Tibial nerve (tissue), 4 donors: Measurements from ENCODE around the gene TMTC1. TPM values are rescaled to one million over a fixed set of nuclear protein-coding genes. Genes with fewer than 3 reads are reported as not detected.

Experiments used
- DNase-seq, 2 donors: peaks; one replicate each; pipeline ENCODE4 v3.0.0-alpha.2; 2019; ENCODE audit warnings: low spot score in 2 of 2
- H3K27ac ChIP-seq, 4 donors: fragments of 200-600 bp; sonication (generic) in 3 of 4; one replicate each; pipeline ENCODE4 v1.5.1; 2017 to 2019; ENCODE audit warnings: mild to moderate bottlenecking in 1 of 4
- H3K27me3 ChIP-seq, 2 donors: fragments of 200-600 bp; sonication (generic) in 1 of 2; one replicate each; pipeline versions ENCODE4 v1.5.1 to v1.6.0; 2017 to 2019
- H3K36me3 ChIP-seq, 3 donors: fragments of 200-600 bp; sonication (generic); one replicate each; pipeline ENCODE4 v1.5.1; 2018 to 2019
- H3K4me1 ChIP-seq, 4 donors: fragments of 200-600 bp; sonication (generic) in 3 of 4; one replicate each; pipeline ENCODE4 v1.5.1; 2017 to 2019
- H3K4me3 ChIP-seq, 4 donors: fragments of 200-600 bp; sonication (generic) in 3 of 4; one replicate each; pipeline ENCODE4 v1.5.1; 2017 to 2019; ENCODE audit warnings: mild to moderate bottlenecking in 1 of 4, moderate library complexity in 1 of 4
- H3K9me3 ChIP-seq, 4 donors: fragments of 200-600 bp; sonication (generic) in 3 of 4; one replicate each; pipeline ENCODE4 v1.5.1; 2017 to 2019
- EP300 ChIP-seq, 2 donors: sonication (generic); formaldehyde crosslinking; IDR thresholded peaks; one replicate each; pipeline ENCODE4 v1.6.1; 2017; ENCODE audit warnings: antibody characterized with exemption in 2 of 2, mild to moderate bottlenecking in 1 of 2
- POLR2A ChIP-seq, 2 donors: fragments of 450-650 bp; IDR thresholded peaks; one replicate each; pipeline ENCODE4 v1.6.1; 2017; ENCODE audit warnings: antibody characterized with exemption in 2 of 2, mild to moderate bottlenecking in 2 of 2, moderate library complexity in 2 of 2
- WGBS, 2 donors: methylation state at CpG; one replicate each; pipeline ENCODE4 v1.1.5; 2018; 5-methylcytosine and 5-hydroxymethylcytosine counted together
- total RNA-seq, 4 donors: library from RNA; depleted of rRNA; stranded (reverse); fragments of >200 nt; gene quantifications; one replicate each; pipeline ENCODE4 v1.1.0, GENCODE V29; 2016
- TF ChIP-seq, protein P1 (sequence below), 5 experiments: fragments of 200-600 bp in 3 of 5; fragments of 450-650 bp in 2 of 5; sonication (generic) in 3 of 5; IDR thresholded peaks; one replicate each; pipeline ENCODE4 v1.5.1; 2016 to 2019; ENCODE audit warnings: antibody characterized with exemption in 5 of 5, mild to moderate bottlenecking in 3 of 5, moderate library complexity in 2 of 5

The TMTC1 gene
- total RNA-seq, 4 donors from 2014 or later: 111 to 207 (median 144) TPM

DNA sequence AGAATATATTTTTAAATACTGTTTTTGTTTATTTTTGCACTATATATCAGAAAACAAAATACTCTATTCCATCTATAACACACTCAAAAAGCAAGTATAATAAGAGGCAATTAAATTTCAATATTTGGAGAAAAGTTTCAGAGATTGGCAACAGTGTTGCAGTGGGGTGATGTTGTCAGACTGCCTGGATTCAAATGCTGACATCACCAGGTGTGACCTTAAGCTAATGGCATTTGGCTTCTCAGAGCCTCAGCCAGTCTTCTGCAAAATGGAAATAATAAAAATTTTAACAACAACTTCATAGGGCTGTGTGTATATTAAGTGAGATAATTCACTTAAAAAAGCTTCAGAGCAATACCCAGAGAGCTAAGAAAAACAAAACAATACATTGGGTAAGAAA lies 74.7 kb downstream of the TMTC1 start:
- H3K27me3 ChIP-seq: no peaks in the 10 kb centered on the region
- H3K9me3 ChIP-seq: no peaks in the 10 kb centered on the region
- no peak for DNase-seq
- H3K36me3 ChIP-seq: no peaks in the 10 kb centered on the region
- H3K4me1 ChIP-seq: peaks cover 0 to 46% (median 6%) of the 10 kb centered on the region in 4 donors
- no peak overlapping the region for H3K27ac ChIP-seq
- no peak for TF ChIP-seq EP300 (IDR thresholded peaks at IDR 0.05)
- no peak for TF ChIP-seq POLR2A (IDR thresholded peaks at IDR 0.05)
- TF ChIP-seq, protein P1, sequence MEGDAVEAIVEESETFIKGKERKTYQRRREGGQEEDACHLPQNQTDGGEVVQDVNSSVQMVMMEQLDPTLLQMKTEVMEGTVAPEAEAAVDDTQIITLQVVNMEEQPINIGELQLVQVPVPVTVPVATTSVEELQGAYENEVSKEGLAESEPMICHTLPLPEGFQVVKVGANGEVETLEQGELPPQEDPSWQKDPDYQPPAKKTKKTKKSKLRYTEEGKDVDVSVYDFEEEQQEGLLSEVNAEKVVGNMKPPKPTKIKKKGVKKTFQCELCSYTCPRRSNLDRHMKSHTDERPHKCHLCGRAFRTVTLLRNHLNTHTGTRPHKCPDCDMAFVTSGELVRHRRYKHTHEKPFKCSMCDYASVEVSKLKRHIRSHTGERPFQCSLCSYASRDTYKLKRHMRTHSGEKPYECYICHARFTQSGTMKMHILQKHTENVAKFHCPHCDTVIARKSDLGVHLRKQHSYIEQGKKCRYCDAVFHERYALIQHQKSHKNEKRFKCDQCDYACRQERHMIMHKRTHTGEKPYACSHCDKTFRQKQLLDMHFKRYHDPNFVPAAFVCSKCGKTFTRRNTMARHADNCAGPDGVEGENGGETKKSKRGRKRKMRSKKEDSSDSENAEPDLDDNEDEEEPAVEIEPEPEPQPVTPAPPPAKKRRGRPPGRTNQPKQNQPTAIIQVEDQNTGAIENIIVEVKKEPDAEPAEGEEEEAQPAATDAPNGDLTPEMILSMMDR (IDR thresholded peaks at IDR 0.05): no peak
- no peak overlapping the region for H3K4me3 ChIP-seq

DNA sequence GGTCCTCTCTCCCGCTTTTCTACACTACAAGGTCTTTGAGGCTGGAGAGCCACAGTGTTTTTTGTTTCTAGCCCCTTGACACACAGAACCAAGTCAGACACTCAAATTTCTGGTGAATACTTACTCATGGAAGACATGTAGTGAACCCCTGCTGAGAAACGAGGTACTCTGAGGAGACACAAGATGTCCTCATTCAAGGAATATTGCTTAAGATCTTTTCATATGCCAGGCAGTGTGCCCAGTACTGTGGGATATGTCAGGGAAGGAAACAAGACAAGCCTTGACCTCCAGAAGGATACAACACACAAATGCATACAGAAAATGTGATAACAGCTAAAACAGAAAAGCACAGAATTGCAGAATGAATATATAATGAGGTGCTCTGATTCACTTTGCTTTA lies 75.9 kb downstream of the TMTC1 start:
- no peak overlapping the region for H3K4me3 ChIP-seq
- no peaks in the 10 kb centered on the region for H3K27me3 ChIP-seq
- DNase-seq: no peak
- TF ChIP-seq POLR2A (IDR thresholded peaks at IDR 0.05): no peak
- TF ChIP-seq EP300 (IDR thresholded peaks at IDR 0.05): no peak
- TF ChIP-seq, protein P1 (IDR thresholded peaks at IDR 0.05): no peak
- no peak overlapping the region for H3K27ac ChIP-seq
- H3K9me3 ChIP-seq: no peaks in the 10 kb centered on the region
- no peaks in the 10 kb centered on the region for H3K36me3 ChIP-seq
- peaks cover 0 to 34% (median 2%) of the 10 kb centered on the region in 4 donors for H3K4me1 ChIP-seq
- 76 to 82% methylated on average over 2 of the region's 2 CpGs for WGBS, 2 donors

GRCh38 chr12:29706311-29706710 lies 77.4 kb downstream of the TMTC1 start:
- no peak overlapping the region for H3K27ac ChIP-seq
- peaks cover 0 to 26% (median 2%) of the 10 kb centered on the region in 4 donors for H3K4me1 ChIP-seq
- WGBS, 2 donors: 46 to 54% methylated on average over 2 of the region's 2 CpGs
- H3K9me3 ChIP-seq: no peaks in the 10 kb centered on the region
- no peak for TF ChIP-seq POLR2A (IDR thresholded peaks at IDR 0.05)
- no peak for TF ChIP-seq EP300 (IDR thresholded peaks at IDR 0.05)
- TF ChIP-seq, protein P1 (IDR thresholded peaks at IDR 0.05): no peak
- H3K36me3 ChIP-seq: no peaks in the 10 kb centered on the region
- H3K4me3 ChIP-seq: no peak overlapping the region
- no peak for DNase-seq
- no peaks in the 10 kb centered on the region for H3K27me3 ChIP-seq

DNA sequence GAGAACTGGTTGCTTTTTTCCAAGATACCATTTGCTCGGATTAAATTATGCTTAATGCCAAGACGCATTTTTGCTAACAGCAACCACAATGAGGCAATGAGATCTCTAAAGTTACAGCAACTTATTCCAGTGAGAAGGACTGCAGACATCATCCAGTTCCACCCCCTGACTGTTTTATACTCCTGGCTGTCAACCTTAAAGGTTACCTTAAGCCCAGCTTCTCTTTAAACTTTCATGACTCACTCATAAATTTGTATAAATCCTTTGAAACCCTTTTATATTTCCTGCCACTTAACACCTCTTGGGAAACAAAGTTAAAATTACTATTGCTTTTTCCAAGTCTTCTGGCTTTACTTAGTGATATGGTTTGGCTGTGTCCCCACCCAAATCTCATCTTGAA lies 80.2 kb downstream of the TMTC1 start:
- Histone ChIP-seq H3K36me3 (no peaks in the 10 kb centered on the region), H3K27ac (no peak overlapping the region), H3K27me3 (no peaks in the 10 kb centered on the region), H3K4me3 (no peak overlapping the region), H3K4me1 (peaks cover 0 to 5% (median 0%) of the 10 kb centered on the region in 4 donors), H3K9me3 (no peaks in the 10 kb centered on the region)
- TF ChIP-seq, protein P1 (IDR thresholded peaks at IDR 0.05): no peak
- no peak for TF ChIP-seq EP300 (IDR thresholded peaks at IDR 0.05)
- TF ChIP-seq POLR2A (IDR thresholded peaks at IDR 0.05): no peak
- WGBS, 2 donors: 56 to 76% methylated on average over 2 of the region's 2 CpGs
- no peak for DNase-seq

DNA sequence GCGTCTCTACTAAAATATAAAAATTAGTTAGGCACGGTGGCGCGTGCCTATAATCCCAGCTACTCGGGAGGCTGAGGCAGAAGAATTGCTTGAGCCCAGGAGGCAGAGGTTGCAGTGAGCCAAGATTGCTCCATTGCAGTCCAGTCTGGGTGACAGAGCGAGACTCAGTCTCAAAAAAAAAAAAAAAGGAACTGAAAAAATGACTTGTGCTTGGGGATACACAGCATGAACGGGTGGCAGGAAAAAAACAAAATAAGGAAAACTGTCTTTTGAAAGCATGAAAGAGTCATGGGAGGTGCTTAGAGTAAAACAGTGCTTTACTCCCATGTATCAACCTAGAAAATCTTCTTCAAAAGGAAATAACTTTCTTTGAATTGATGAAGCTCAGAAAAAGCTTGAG lies 80.8 kb downstream of the TMTC1 start:
- 90 to 94% methylated on average over 7 of the region's 7 CpGs for WGBS, 2 donors
- peaks cover 0 to 2% (median 0%) of the 10 kb centered on the region in 4 donors for H3K4me1 ChIP-seq
- no peak overlapping the region for H3K27ac ChIP-seq
- H3K27me3 ChIP-seq: no peaks in the 10 kb centered on the region
- H3K36me3 ChIP-seq: no peaks in the 10 kb centered on the region
- H3K9me3 ChIP-seq: no peaks in the 10 kb centered on the region
- TF ChIP-seq EP300 (IDR thresholded peaks at IDR 0.05) (no peak), POLR2A (IDR thresholded peaks at IDR 0.05) (no peak)
- TF ChIP-seq, protein P1 (IDR thresholded peaks at IDR 0.05): no peak
- H3K4me3 ChIP-seq: no peak overlapping the region
- DNase-seq: no peak
